Stimulated activated CD8-positive, alpha-beta memory T cell treated with anti-CD3 and anti-CD28 coated beads, Interleukin-7, amount 100 ng/mL, for 4 hours (primary cell): ENCODE results near the gene AIG1.

Experiments
- DNase-seq, 2 donors: peaks; one replicate each; pipeline ENCODE4 v3.0.0-alpha.2; 2020; ENCODE audit warnings: low read depth in 2 of 2

The AIG1 gene

GRCh38 chr6:143363299-143363698 is 302.6 kb downstream of the AIG1 start:
- no peak for DNase-seq

GRCh38 chr6:143368426-143368825 is 307.7 kb downstream of the AIG1 start:
- DNase-seq, result no peak

GRCh38 chr6:143369971-143370370 is 309.3 kb downstream of the AIG1 start:
- DNase-seq, result no peak

GRCh38 chr6:143370812-143371370 is 310.2 kb downstream of the AIG1 start:
- DNase-seq, result no peak

- no peak for DNase-seq
Measured at GRCh38 chr6:143372199-143372882, 311.7 kb downstream of the AIG1 start.

GRCh38 chr6:143374014-143374413 is 313.3 kb downstream of the AIG1 start:
- DNase-seq, result no peak

- no peak for DNase-seq
Measured at GRCh38 chr6:143375022-143375585, 314.4 kb downstream of the AIG1 start.

- no peak for DNase-seq
Measured at GRCh38 chr6:143376375-143376774, 315.7 kb downstream of the AIG1 start.

DNA sequence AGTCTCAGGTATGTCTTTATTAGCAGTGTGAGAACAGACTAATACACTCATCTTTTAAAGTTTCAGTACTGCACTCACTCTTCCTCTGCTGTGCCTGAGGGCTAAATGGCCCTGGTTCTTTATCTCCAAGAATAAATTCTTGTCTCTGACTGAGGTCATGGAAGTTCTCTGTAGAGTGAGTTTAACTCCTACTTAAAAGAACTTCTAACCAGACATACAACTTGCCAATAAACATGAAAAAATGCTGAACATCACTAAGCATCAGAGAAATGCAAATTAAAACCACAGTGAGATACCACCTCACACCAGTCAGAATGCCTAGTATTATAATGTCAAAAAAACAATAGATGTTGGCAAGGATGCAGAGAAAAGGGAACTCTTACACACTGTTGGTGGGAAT is 316.2 kb downstream of the AIG1 start:
- DNase-seq, result no peak

- DNase-seq, result no peak
Measured at GRCh38 chr6:143385636-143386035, 324.9 kb downstream of the AIG1 start.

GRCh38 chr6:143390278-143390677 is 329.6 kb downstream of the AIG1 start:
- no peak for DNase-seq
